IMR-90 (cell line): Measurements from ENCODE around the gene TALDO1. TPM values are rescaled to one million over a fixed set of nuclear protein-coding genes. Genes with fewer than 3 reads are reported as not detected.
A peak's percentile ranks its signal among the peaks of the same experiment; 100 is the strongest.

Experiments
- ATAC-seq: fragments of 200-7000 bp; cut with Tn5 transposase; 2 replicates; pipeline ENCODE4 v1.9.1; 2020; ENCODE audit warnings: low read depth, mild to moderate bottlenecking, moderate library complexity
- BruUV-seq: library from RNA; stranded (reverse); fragments of 400-500 nt; replicated peaks from 2 replicates; lab custom pipeline; 2021; lab: Mats Ljungman, UMichigan
- CTCF ChIA-PET: fragments of 300-600 bp; formaldehyde crosslinking; extraction: SDS; loops from one replicate; lab custom pipeline; 2021; ENCODE audit warnings: antibody characterized with exemption; lab: Yijun Ruan, JAX
- POLR2A ChIA-PET: fragments of 300-600 bp; sonication (Branson Sonifier 250); formaldehyde crosslinking; loops from one replicate; lab custom pipeline; 2022; ENCODE audit warnings: antibody characterized with exemption; ENCODE audit not compliant: unreplicated experiment; lab: Charles Lee
- DNase-seq: peaks from one replicate; pipeline ENCODE4 v3.0.0; 2013
- H2AFZ ChIP-seq: replicated peaks from 2 replicates; pipeline ENCODE3; 2013; ENCODE audit warnings: low read length, mild to moderate bottlenecking; ENCODE audit not compliant: poor library complexity
- H2AK5ac ChIP-seq: 2 replicates; pipeline ENCODE4 v1.6.1; 2013; ENCODE audit warnings: low read depth, low read length, inconsistent platforms
- H2AK9ac ChIP-seq: replicated peaks from 2 replicates; pipeline ENCODE3; 2013; ENCODE audit warnings: mild to moderate bottlenecking, low read depth, low read length, moderate library complexity; ENCODE audit not compliant: poor library complexity
- H2BK120ac ChIP-seq: 2 replicates; pipeline ENCODE4 v1.6.1; 2013; ENCODE audit warnings: low read depth, low read length, inconsistent platforms
- H2BK15ac ChIP-seq: 3 replicates; pipeline ENCODE4 v1.6.1; 2013; ENCODE audit warnings: low read depth, low read length, inconsistent platforms
- H2BK20ac ChIP-seq: 2 replicates; pipeline ENCODE4 v1.6.1; 2013; ENCODE audit warnings: low read depth, mild to moderate bottlenecking, inconsistent platforms, low read length, moderate library complexity
- H2BK5ac ChIP-seq: 2 replicates; pipeline ENCODE4 v1.6.1; 2013; ENCODE audit warnings: mild to moderate bottlenecking, low read depth, low read length, inconsistent platforms; ENCODE audit not compliant: poor library complexity, severe bottlenecking
- H3K14ac ChIP-seq: replicated peaks from 2 replicates; pipeline ENCODE4 v1.6.1; 2013; ENCODE audit warnings: low read depth, low read length, inconsistent platforms
- H3K18ac ChIP-seq: 2 replicates; pipeline ENCODE4 v1.6.1; 2013; ENCODE audit warnings: low read depth, low read length, control low read depth
- H3K23ac ChIP-seq: 2 replicates; pipeline ENCODE4 v1.6.1; 2013; ENCODE audit warnings: low read depth, low read length, inconsistent platforms
- H3K27ac ChIP-seq: 2 replicates; pipeline ENCODE4 v1.5.1; 2013; ENCODE audit warnings: mild to moderate bottlenecking, control low read depth, low read length; ENCODE audit not compliant: insufficient read depth
- H3K27me3 ChIP-seq: 2 replicates; pipeline ENCODE4 v1.6.1; 2013; ENCODE audit warnings: low read length; ENCODE audit not compliant: control insufficient read depth, insufficient read depth
- H3K36me3 ChIP-seq: 2 replicates; pipeline ENCODE4 v1.6.1; 2013; ENCODE audit warnings: low read length, mixed read lengths; ENCODE audit not compliant: control insufficient read depth, insufficient read depth
- H3K4ac ChIP-seq: 2 replicates; pipeline ENCODE4 v1.6.1; 2013; ENCODE audit warnings: low read depth, low read length, inconsistent platforms
- H3K4me1 ChIP-seq: 2 replicates; pipeline ENCODE4 v1.6.1; 2013; ENCODE audit warnings: low read length, mixed read lengths; ENCODE audit not compliant: control insufficient read depth, insufficient read depth
- H3K4me2 ChIP-seq: 2 replicates; pipeline ENCODE4 v1.6.1; 2013; ENCODE audit warnings: low read depth, mild to moderate bottlenecking, control low read depth, low read length, moderate library complexity
- H3K4me3 ChIP-seq: 2 replicates; pipeline ENCODE4 v1.5.1; 2013; ENCODE audit warnings: low read depth, mild to moderate bottlenecking, control low read depth, low read length, moderate library complexity; ENCODE audit not compliant: insufficient read depth
- H3K56ac ChIP-seq: 2 replicates; pipeline ENCODE4 v1.6.1; 2013; ENCODE audit warnings: low read length, inconsistent platforms; ENCODE audit not compliant: insufficient read depth; ENCODE audit errors: extremely low read depth
- H3K79me1 ChIP-seq, 2 experiments: 2 replicates each; pipeline ENCODE4 v1.6.1; 2013; ENCODE audit warnings: low read length in 2 of 2, inconsistent platforms in 1 of 2, low read depth in 1 of 2
- H3K9ac ChIP-seq: 2 replicates; pipeline ENCODE4 v1.6.1; 2013; ENCODE audit warnings: low read depth, low read length, control low read depth
- H3K9me1 ChIP-seq: 2 replicates; pipeline ENCODE4 v1.6.1; 2013; ENCODE audit warnings: low read length, inconsistent platforms; ENCODE audit not compliant: insufficient read depth
- H3K9me3 ChIP-seq: 2 replicates; pipeline ENCODE4 v1.6.1; 2013; ENCODE audit warnings: low read length; ENCODE audit not compliant: control insufficient read depth, insufficient read depth
- H4K20me1 ChIP-seq: 2 replicates; pipeline ENCODE4 v1.6.1; 2013; ENCODE audit warnings: low read length, inconsistent platforms; ENCODE audit not compliant: insufficient read depth
- H4K5ac ChIP-seq: 2 replicates; pipeline ENCODE4 v1.6.1; 2013; ENCODE audit warnings: mild to moderate bottlenecking, low read depth, low read length, control low read depth
- H4K8ac ChIP-seq, 2 experiments: 2 replicates each; pipeline ENCODE4 v1.6.1; 2013; ENCODE audit warnings: low read depth in 2 of 2, low read length in 2 of 2, control low read depth in 1 of 2, inconsistent platforms in 1 of 2
- H4K91ac ChIP-seq: 2 replicates; pipeline ENCODE4 v1.6.1; 2013; ENCODE audit warnings: low read depth, low read length, inconsistent platforms; ENCODE audit not compliant: insufficient read depth
- CEBPB ChIP-seq: IDR thresholded peaks from 2 replicates; pipeline ENCODE4 v1.6.1; 2012; ENCODE audit warnings: low read depth, low read length, improper control_type of control experiment
- CHD1 ChIP-seq: IDR thresholded peaks from 2 replicates; pipeline ENCODE4 v1.6.1; 2012; ENCODE audit warnings: low read depth, low read length, improper control_type of control experiment
- CTCF ChIP-seq: conservative IDR thresholded peaks from 2 replicates; pipeline ENCODE4 v1.5.1; 2012; ENCODE audit warnings: mild to moderate bottlenecking, low read depth, low read length, improper control_type of control experiment
- FOS ChIP-seq: fragments of 150-350 bp; IDR thresholded peaks from 2 replicates; pipeline ENCODE4 v1.6.1; 2016; ENCODE audit warnings: low read depth, low read length
- MAZ ChIP-seq: IDR thresholded peaks from 2 replicates; pipeline ENCODE4 v1.6.1; 2012; ENCODE audit warnings: low read depth, mild to moderate bottlenecking, low read length, improper control_type of control experiment, moderate library complexity, borderline replicate concordance
- MXI1 ChIP-seq: IDR thresholded peaks from 2 replicates; pipeline ENCODE4 v1.6.1; 2012; ENCODE audit warnings: low read depth, mild to moderate bottlenecking, low read length, moderate library complexity, borderline replicate concordance
- NFE2L2 ChIP-seq: fragments of 150-350 bp; IDR thresholded peaks from 2 replicates; pipeline ENCODE4 v1.6.1; 2016; ENCODE audit warnings: low read depth, mild to moderate bottlenecking, low read length
- POLR2A ChIP-seq: IDR thresholded peaks from 2 replicates; pipeline ENCODE4 v1.6.1; 2012; ENCODE audit warnings: mild to moderate bottlenecking, low read depth, low read length
- RAD21 ChIP-seq: IDR thresholded peaks from 2 replicates; pipeline ENCODE4 v1.6.1; 2012; ENCODE audit warnings: low read length, improper control_type of control experiment
- RFX5 ChIP-seq: IDR thresholded peaks from 2 replicates; pipeline ENCODE4 v1.8.0; 2012; ENCODE audit warnings: low read depth, mild to moderate bottlenecking, low read length, moderate library complexity
- USF2 ChIP-seq: fragments of 150-350 bp; IDR thresholded peaks from 2 replicates; pipeline ENCODE4 v1.6.1; 2017; ENCODE audit warnings: mild to moderate bottlenecking, antibody characterized with exemption, low read length, low read depth
- WGBS, 2 experiments: methylation state at CpG; one replicate each; pipeline versions ENCODE4 v1.1.5 to v1.1.7; 2013; ENCODE audit warnings: missing lambda C conversion rate in 2 of 2; ENCODE audit not compliant: insufficient read length in 1 of 2; ENCODE audit errors: extremely low coverage in 2 of 2; 5-methylcytosine and 5-hydroxymethylcytosine counted together
- dilution Hi-C: fragments of 300-500 bp; cut with HindIII; formaldehyde crosslinking; loops from one replicate; pipeline ENCODE4 v1.14.3; 2018; ENCODE audit warnings: low sequenced_read_pairs; ENCODE audit not compliant: unreplicated experiment
- in situ Hi-C: fragments of 300-500 bp; cut with MboI; formaldehyde crosslinking; loops from 3 replicates; pipeline ENCODE4 v1.14.3; 2019; ENCODE audit warnings: low sequenced_read_pairs, inconsistent platforms, mixed read lengths
- intact Hi-C: fragments of 100-400 bp; cut with micrococcal nuclease; formaldehyde crosslinking; loops from 2 replicates; pipeline ENCODE4 v1.10.0; 2022
- polyA plus RNA-seq, 3 experiments: library from polyadenylated mRNA; depleted of rRNA; stranded (reverse); fragments of >200 nt; gene quantifications; 2 replicates each; pipeline ENCODE4 v1.2.3, GENCODE V29; 2012; ENCODE audit warnings: low replicate concordance in 1 of 3
- total RNA-seq: library from RNA; depleted of rRNA; stranded (reverse); fragments of >200 nt; gene quantifications from 2 replicates; pipeline ENCODE4 v1.2.3, GENCODE V29; 2012

Gene TALDO1
- total and polyA plus RNA-seq, 2 of the 4 experiments (the other 2 are of a cell fraction) = 147 to 210 TPM

GRCh38 chr11:727281-727701 is 20.0 kb upstream of the TALDO1 start:
- no TSS peak for BruUV-seq
- Histone ChIP-seq H2AK9ac (peak overlapping the region; percentile 9), H3K9me1 (no peaks in the 10 kb centered on the region), H4K20me1 (no peaks in the 10 kb centered on the region), H2BK15ac (no peak overlapping the region), H2AFZ (no peak overlapping the region), H3K18ac (no peak overlapping the region), H3K4me1 (peaks cover 6% of the 10 kb centered on the region), H3K4ac (no peak overlapping the region), H2AK5ac (no peak overlapping the region), H3K27me3 (peaks cover 6% of the 10 kb centered on the region; the same call in 1 of the 2 replicates), H3K79me1 (no peaks in the 10 kb centered on the region), H3K9me3 (no peaks in the 10 kb centered on the region), H3K23ac (no peak overlapping the region), H3K9ac (no peak overlapping the region), H3K4me3 (no peak overlapping the region), H4K8ac (no peak overlapping the region), H2BK5ac (no peak overlapping the region), H3K27ac (no peak overlapping the region), H3K4me2 (no peak overlapping the region), H4K5ac (no peak overlapping the region), H3K56ac (no peak overlapping the region), H2BK20ac (no peak overlapping the region), H2BK120ac (no peak overlapping the region), H4K91ac (no peak overlapping the region), H3K14ac (no peak overlapping the region), H3K36me3 (no peaks in the 10 kb centered on the region)
- POLR2A ChIA-PET = no interaction called here
- intact Hi-C loops = loop anchor here (10.0 kb wide), 1 partner anchor 172 kb away; no protein-coding TSS in a partner anchor
- DNase-seq = no peak
- dilution Hi-C loops = no loop called here
- TF ChIP-seq USF2 = no peak
- no peak for TF ChIP-seq CEBPB
- TF ChIP-seq FOS = no peak
- no peak for TF ChIP-seq POLR2A
- TF ChIP-seq NFE2L2 = no peak
- no peak for TF ChIP-seq MAZ
- no peak for TF ChIP-seq CTCF
- TF ChIP-seq CHD1 = no peak
- TF ChIP-seq RFX5 = no peak
- TF ChIP-seq RAD21 = no peak
- TF ChIP-seq MXI1 = no peak
- ATAC-seq = no peak
- CTCF ChIA-PET = interaction anchor here (1.0 kb wide), 1 partner anchor 21 kb away, joined by 3 read pairs; no protein-coding TSS in a partner anchor
- no CpG with 5 or more reads among the region's 12 CpGs for WGBS, 2 experiments
- in situ Hi-C loops = no loop called here
